ENCODE results near the gene SLC22A23. TPM values are rescaled to one million over a fixed set of nuclear protein-coding genes. Genes with fewer than 3 reads are reported as not detected.
A peak's percentile ranks its signal among the peaks of the same experiment; 100 is the strongest.

Gene SLC22A23
- total RNA-seq, 1 experiment from 2014 or later = 6.8 TPM

DNA sequence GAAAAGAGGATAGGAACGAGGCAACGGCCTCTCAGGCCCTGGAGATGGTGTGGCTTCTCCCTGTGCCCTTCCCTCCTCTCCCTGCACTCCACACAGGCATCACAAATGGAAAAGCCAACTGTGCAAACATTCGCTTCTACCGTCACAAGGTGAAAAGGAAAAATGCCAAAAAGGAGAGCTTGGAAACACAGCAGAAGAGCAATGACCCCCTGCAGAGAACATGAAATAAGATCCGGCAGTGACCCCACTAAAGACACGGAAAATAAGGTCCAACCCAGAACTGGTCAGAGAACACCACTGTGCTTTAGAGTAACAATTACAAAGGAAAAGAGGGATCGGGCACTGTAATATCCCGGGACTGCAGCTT, 63.0 kb downstream of the SLC22A23 start:
- Histone ChIP-seq H2AK5ac (ENCODE audit: insufficient read length, low read length) (no peak overlapping the region), H3K4me1 (ENCODE audit: insufficient read depth, low read length) (peaks cover 3% of the 10 kb centered on the region; the same call in 1 of the 2 replicates), H2BK20ac (ENCODE audit: low read depth, low read length, poor library complexity, severe bottlenecking) (no peak overlapping the region), H3T11ph (ENCODE audit: low read length) (no peak overlapping the region), H3K27ac (ENCODE audit: insufficient read length, low read depth, low read length) (no peak overlapping the region), H3K79me2 (ENCODE audit: insufficient read depth, low read length) (no peaks in the 10 kb centered on the region; the same call in 1 of the 2 replicates), H4K20me1 (ENCODE audit: control insufficient read depth, insufficient read depth, insufficient read length) (no peaks in the 10 kb centered on the region), H3K79me1 (ENCODE audit: insufficient read depth, low read depth, low read length, poor library complexity, severe bottlenecking) (peaks cover 3% of the 10 kb centered on the region), H3K4me2 (ENCODE audit: insufficient read depth, insufficient read length, low read length) (no peak overlapping the region), H3K23ac (ENCODE audit: insufficient read length, low read depth, low read length) (no peak overlapping the region), H3K23me2 (ENCODE audit: insufficient read length, low read depth, low read length, poor library complexity, severe bottlenecking) (no peaks in the 10 kb centered on the region), H3K9ac (ENCODE audit: extremely low read depth, insufficient read length, low read length) (no peak overlapping the region), H3K27me3 (ENCODE audit: insufficient read depth, low read length) (no peaks in the 10 kb centered on the region), H2BK120ac (ENCODE audit: low read depth, low read length, poor library complexity, severe bottlenecking) (no peak overlapping the region), H4K91ac (ENCODE audit: insufficient read length, low read depth, low read length) (no peak overlapping the region), H3K56ac (ENCODE audit: insufficient read length, low read depth, low read length) (no peak overlapping the region), H4K8ac (replicated peaks; ENCODE audit: insufficient read length, low read depth, low read length) (no peak overlapping the region), H2BK12ac (ENCODE audit: insufficient read length, low read depth, low read length) (no peak overlapping the region), H4K5ac (ENCODE audit: insufficient read length, low read depth, low read length) (no peak overlapping the region), H3K14ac (ENCODE audit: insufficient read depth, low read length) (no peak overlapping the region), H2AFZ (ENCODE audit: low read length) (no peak overlapping the region), H2BK15ac (ENCODE audit: low read depth, low read length) (no peak overlapping the region), H2BK5ac (ENCODE audit: insufficient read length, low read length) (no peak overlapping the region), H3K18ac (ENCODE audit: insufficient read length, low read depth, low read length) (no peak overlapping the region), H3K4ac (ENCODE audit: low read depth, low read length) (no peak overlapping the region), H3K9me3 (ENCODE audit: control insufficient read depth, low read depth, low read length) (no peaks in the 10 kb centered on the region)
- peaks cover 11 to 12% of the 10 kb centered on the region in 2 experiments for H3K4me1 Mint-ChIP-seq
- no peak overlapping the region for H3K4me3 Mint-ChIP-seq
- no peaks in the 10 kb centered on the region for H3K9me3 Mint-ChIP-seq
- H3K27ac Mint-ChIP-seq = peak overlapping the region in 1 of 3 experiments; percentile 24; a peak in 1 of 7 replicates
- DNase-seq = no peak
- peaks cover 1% of the 10 kb centered on the region; the same call in 1 of the 2 replicates for H3K27me3 Mint-ChIP-seq (ENCODE audit: low read depth)
- TF ChIP-seq, protein P1, sequence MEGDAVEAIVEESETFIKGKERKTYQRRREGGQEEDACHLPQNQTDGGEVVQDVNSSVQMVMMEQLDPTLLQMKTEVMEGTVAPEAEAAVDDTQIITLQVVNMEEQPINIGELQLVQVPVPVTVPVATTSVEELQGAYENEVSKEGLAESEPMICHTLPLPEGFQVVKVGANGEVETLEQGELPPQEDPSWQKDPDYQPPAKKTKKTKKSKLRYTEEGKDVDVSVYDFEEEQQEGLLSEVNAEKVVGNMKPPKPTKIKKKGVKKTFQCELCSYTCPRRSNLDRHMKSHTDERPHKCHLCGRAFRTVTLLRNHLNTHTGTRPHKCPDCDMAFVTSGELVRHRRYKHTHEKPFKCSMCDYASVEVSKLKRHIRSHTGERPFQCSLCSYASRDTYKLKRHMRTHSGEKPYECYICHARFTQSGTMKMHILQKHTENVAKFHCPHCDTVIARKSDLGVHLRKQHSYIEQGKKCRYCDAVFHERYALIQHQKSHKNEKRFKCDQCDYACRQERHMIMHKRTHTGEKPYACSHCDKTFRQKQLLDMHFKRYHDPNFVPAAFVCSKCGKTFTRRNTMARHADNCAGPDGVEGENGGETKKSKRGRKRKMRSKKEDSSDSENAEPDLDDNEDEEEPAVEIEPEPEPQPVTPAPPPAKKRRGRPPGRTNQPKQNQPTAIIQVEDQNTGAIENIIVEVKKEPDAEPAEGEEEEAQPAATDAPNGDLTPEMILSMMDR (conservative IDR thresholded peaks at IDR 0.05) = no peak
- peaks cover 0 to 16% (median 0%) of the 10 kb centered on the region in 3 experiments; a peak in 3 of 7 replicates for H3K36me3 Mint-ChIP-seq (ENCODE audit: insufficient read depth in 1 of 3, low read depth in 3 of 3)
- no CpG with 5 or more reads among the region's 8 CpGs for WGBS (ENCODE audit: extremely low coverage, insufficient read length, low lambda C conversion rate)
